Measurements from ENCODE around the gene LRP3. TPM values are rescaled to one million over a fixed set of nuclear protein-coding genes. Genes with fewer than 3 reads are reported as not detected.

LRP3 gene
- total and polyA plus RNA-seq, 7 donors, result 3.9 to 31.5 (median 17.1) TPM

- H3K4me3 ChIP-seq, result no peak overlapping the region
- peaks cover 0 to 26% (median 8%) of the 10 kb centered on the region in 3 donors for H3K27me3 ChIP-seq
- H3K4me1 ChIP-seq, result no peaks in the 10 kb centered on the region
- DNase-seq, result no peak
- WGBS, 2 donors, result 77 to 83% methylated on average over 7 of the region's 7 CpGs
- no peaks in the 10 kb centered on the region for H3K36me3 ChIP-seq
- intact Hi-C loops (cut with DNase I), result no loop called here
- no peak overlapping the region for H3K27ac ChIP-seq
- no peaks in the 10 kb centered on the region for H3K9me3 ChIP-seq
- TF ChIP-seq EP300 (IDR thresholded peaks at IDR 0.05) (no peak), POLR2A (IDR thresholded peaks at IDR 0.05) (no peak), CTCF (IDR thresholded peaks at IDR 0.05) (no peak), POLR2AphosphoS5 (IDR thresholded peaks at IDR 0.05) (no peak)
Measured at GRCh38 chr19:33256261-33256660, 62.1 kb downstream of the LRP3 start.

- no peak for DNase-seq
- no peaks in the 10 kb centered on the region for H3K9me3 ChIP-seq
- H3K36me3 ChIP-seq, result no peaks in the 10 kb centered on the region
- peaks cover 0 to 12% (median 5%) of the 10 kb centered on the region in 3 donors for H3K27me3 ChIP-seq
- no peak overlapping the region for H3K4me3 ChIP-seq
- 98 to 99% methylated on average over 2 of the region's 2 CpGs for WGBS, 2 donors
- H3K4me1 ChIP-seq, result no peaks in the 10 kb centered on the region
- intact Hi-C loops (cut with DNase I), result no loop called here
- TF ChIP-seq EP300 (IDR thresholded peaks at IDR 0.05) (no peak), CTCF (IDR thresholded peaks at IDR 0.05) (no peak), POLR2A (IDR thresholded peaks at IDR 0.05) (no peak), POLR2AphosphoS5 (IDR thresholded peaks at IDR 0.05) (no peak)
- H3K27ac ChIP-seq, result no peak overlapping the region
Measured at GRCh38 chr19:33257828-33258227, 63.7 kb downstream of the LRP3 start.

Other genes with a start within 250 kb of the LRP3 start
- 10 to 100 TPM; 11.1 to 17.5 (median 16.7) TPM for gene CEP89, start 222.4 kb upstream of the LRP3 start, total RNA-seq
- 10 to 100 TPM in 1 of 3 donors, 1 to 10 TPM in 2; 3.7 to 10.1 (median 8.4) TPM for gene CEP89, start 222.4 kb upstream of the LRP3 start, polyA plus RNA-seq
- gene FAAP24, start 222.1 kb upstream of the LRP3 start, total RNA-seq, result 1 to 10 TPM in 3 of 4 donors, under 1 TPM in 1; 0.14 to 2.3 (median 1.8) TPM
- gene FAAP24, start 222.1 kb upstream of the LRP3 start, polyA plus RNA-seq, result 1 to 10 TPM in 2 of 3 donors, under 1 TPM in 1; 0.92 to 4.2 (median 3.5) TPM
- 1 to 10 TPM; 1.7 to 3.2 (median 2.4) TPM for gene RHPN2, start 129.4 kb upstream of the LRP3 start, total RNA-seq
- 10 to 100 TPM; 28.8 to 84.8 (median 30.1) TPM for gene RHPN2, start 129.4 kb upstream of the LRP3 start, polyA plus RNA-seq
- 1 to 10 TPM; 5.3 to 10.0 (median 7.4) TPM for gene GPATCH1, start 113.1 kb upstream of the LRP3 start, total RNA-seq
- 1 to 10 TPM; 5.4 to 7.2 (median 5.8) TPM for gene GPATCH1, start 113.1 kb upstream of the LRP3 start, polyA plus RNA-seq
- not detected for gene WDR88, start 62.2 kb upstream of the LRP3 start, total RNA-seq
- gene WDR88, start 62.2 kb upstream of the LRP3 start, polyA plus RNA-seq, result not detected
- 1 to 10 TPM in 1 of 4 donors, under 1 TPM in 1, not detected in 2; 0.27 to 1.1 TPM for gene SLC7A10, start 31.5 kb downstream of the LRP3 start, total RNA-seq
- 1 to 10 TPM in 1 of 3 donors, not detected in 2; 1.4 TPM for gene SLC7A10, start 31.5 kb downstream of the LRP3 start, polyA plus RNA-seq
- gene CEBPA, start 108.2 kb downstream of the LRP3 start, total RNA-seq, result 10 to 100 TPM in 1 of 4 donors, 1 to 10 TPM in 3; 2.9 to 16.1 (median 6.9) TPM
- gene CEBPA, start 108.2 kb downstream of the LRP3 start, polyA plus RNA-seq, result 10 to 100 TPM; 43.5 to 64.3 (median 48.0) TPM
- gene CEBPG, start 179.4 kb downstream of the LRP3 start, total RNA-seq, result 10 to 100 TPM; 18.6 to 27.8 (median 23.0) TPM
- gene CEBPG, start 179.4 kb downstream of the LRP3 start, polyA plus RNA-seq, result 10 to 100 TPM; 44.2 to 84.6 (median 64.9) TPM

All from sigmoid colon (tissue), 7 donors.